Fibroblast of the aortic adventitia (primary cell): ENCODE data around the gene MED16. TPM values are rescaled to one million over a fixed set of nuclear protein-coding genes. Genes with fewer than 3 reads are reported as not detected.

Experiments
- DNase-seq: peaks from one replicate; pipeline ENCODE4 v3.0.0-alpha.2; 2010; ENCODE audit warnings: low read depth
- H3K4me3 ChIP-seq: 2 replicates; pipeline ENCODE4 v1.5.1; 2011; ENCODE audit warnings: low read depth, mild to moderate bottlenecking, control low read depth, low read length, moderate library complexity
- CTCF ChIP-seq: IDR thresholded peaks from 2 replicates; pipeline ENCODE4 v1.5.1; 2011; ENCODE audit warnings: mild to moderate bottlenecking, low read length, control low read depth, inconsistent platforms; ENCODE audit not compliant: insufficient read depth
- total RNA-seq: library from RNA; depleted of rRNA; stranded (reverse); fragments of >200 nt; gene quantifications from 2 replicates; pipeline ENCODE4 v1.2.3, GENCODE V29; 2012; ENCODE audit warnings: low replicate concordance

Gene MED16
- total RNA-seq, 1 donor, result 24.5 TPM

- peak overlapping the region; percentile 88 for H3K4me3 ChIP-seq
- DNase-seq, result no peak
- no peak for TF ChIP-seq CTCF
Measured at GRCh38 chr19:924553-925086, 31.6 kb upstream of the MED16 start.

GRCh38 chr19:920051-920864 is 27.3 kb upstream of the MED16 start:
- DNase-seq, result peak; percentile 17
- no peak for TF ChIP-seq CTCF

GRCh38 chr19:919199-920050 is 26.4 kb upstream of the MED16 start:
- no peak overlapping the region for H3K4me3 ChIP-seq
- no peak for DNase-seq
- no peak for TF ChIP-seq CTCF

More at GRCh38 chr19:920051-920864, 27.3 kb upstream of the MED16 start:
- no peak overlapping the region for H3K4me3 ChIP-seq

GRCh38 chr19:918481-919198 is 25.7 kb upstream of the MED16 start:
- DNase-seq, result no peak
- H3K4me3 ChIP-seq, result no peak overlapping the region
- no peak for TF ChIP-seq CTCF

- H3K4me3 ChIP-seq, result no peak overlapping the region
- no peak for TF ChIP-seq CTCF
- DNase-seq, result no peak
Measured at GRCh38 chr19:918152-918437, 25.1 kb upstream of the MED16 start.

- peak; percentile 27 for TF ChIP-seq CTCF
- peak; percentile 12 for DNase-seq
- H3K4me3 ChIP-seq, result no peak within 1 kb of the TSS
Measured at GRCh38 chr19:917323-918151, 24.6 kb upstream of the MED16 start, which contains the start of gene KISS1R. Gene KISS1R, plus strand, starts transcription at chr19:917333. Its CDS starts 170 bp downstream, at chr19:917503.
